HG03060 (cell line): Measurements from ENCODE around the gene PNKP.

ENCODE experiments used
- ATAC-seq: cut with Tn5 transposase; IDR thresholded peaks from one replicate; pipeline ENCODE4 v1.9.1; 2021; ENCODE audit warnings: low read depth, moderate number of reproducible peaks; ENCODE audit not compliant: unreplicated experiment

The PNKP gene

DNA sequence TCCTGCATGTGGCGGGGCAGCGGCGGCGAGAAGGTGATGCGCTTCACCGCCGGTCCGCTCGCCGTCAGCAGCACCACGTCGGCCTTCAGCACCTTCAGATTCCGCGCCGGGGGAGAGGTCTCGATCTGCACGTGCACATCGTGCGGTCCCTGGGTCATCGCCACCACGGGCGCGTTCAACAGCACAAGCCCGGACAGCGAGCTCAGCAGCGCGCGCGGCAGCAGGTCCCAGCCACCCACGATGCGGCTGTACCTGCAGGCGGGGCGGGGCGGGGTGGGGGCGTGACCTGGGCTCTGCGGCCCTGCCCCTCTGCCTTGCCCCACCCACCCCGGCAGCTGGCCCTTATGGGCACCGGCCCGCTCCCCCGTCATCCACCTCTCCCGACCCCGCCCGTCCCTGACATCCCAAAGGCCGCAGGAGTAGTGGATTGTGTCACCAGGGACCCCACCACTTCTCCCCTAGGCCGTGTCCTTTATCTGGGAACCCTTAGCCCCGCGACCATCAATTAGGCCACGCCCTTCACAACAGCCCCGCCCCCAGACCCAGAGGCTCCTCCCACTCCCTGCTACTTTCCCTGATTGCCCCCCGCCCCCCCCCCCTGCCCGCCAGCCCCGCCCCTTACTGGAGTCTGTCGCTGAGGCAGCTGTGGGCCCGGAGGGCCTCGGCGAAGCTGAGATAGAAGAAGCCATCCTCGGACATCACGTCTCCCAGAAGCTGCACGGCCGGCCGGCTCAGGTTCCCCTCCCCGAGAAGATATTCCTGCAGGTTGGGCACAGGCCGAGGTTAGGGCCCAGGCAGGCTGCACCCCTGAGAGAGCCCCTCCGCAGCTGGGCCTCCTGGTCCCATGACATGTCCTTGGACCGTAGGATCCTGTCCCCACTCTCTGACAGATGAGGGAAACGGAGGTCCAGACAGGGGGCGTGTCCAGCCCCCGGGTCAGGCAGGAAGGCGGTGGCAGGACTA, 23.3 kb upstream of the PNKP start:
- ATAC-seq: no peak

DNA sequence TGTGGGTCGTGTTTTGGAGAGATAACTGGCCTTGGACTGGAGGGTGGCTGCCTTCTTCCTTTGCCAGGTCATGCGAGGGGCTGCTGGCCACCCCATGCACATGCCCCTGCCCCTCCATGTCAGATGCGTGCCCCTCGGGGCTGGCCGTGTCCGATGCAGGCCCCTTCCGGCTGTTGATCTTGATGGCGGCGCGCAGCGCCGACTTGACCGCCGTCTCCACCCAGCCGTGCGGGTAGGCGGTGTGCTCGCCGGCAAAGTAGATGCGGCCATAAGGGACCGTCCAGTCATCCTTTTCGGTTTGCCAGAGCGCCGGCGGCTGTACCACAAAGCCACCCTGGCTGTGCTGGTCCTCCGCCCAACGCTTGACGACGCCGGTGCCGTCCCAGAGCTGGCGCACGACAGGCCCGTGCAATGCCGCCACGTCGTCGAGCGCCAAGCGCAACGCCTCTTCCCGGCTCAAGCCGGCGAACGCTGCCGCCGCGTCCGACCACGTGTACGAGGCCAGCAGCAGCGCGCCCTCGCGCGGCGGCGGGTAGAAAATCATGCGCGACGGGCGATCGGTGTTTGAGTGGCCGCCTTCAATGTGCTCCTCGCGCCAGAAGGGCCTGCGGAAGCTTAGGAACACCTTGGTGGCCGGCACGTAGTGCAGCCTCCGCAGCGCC, 22.4 kb upstream of the PNKP start:
- ATAC-seq: no peak

DNA sequence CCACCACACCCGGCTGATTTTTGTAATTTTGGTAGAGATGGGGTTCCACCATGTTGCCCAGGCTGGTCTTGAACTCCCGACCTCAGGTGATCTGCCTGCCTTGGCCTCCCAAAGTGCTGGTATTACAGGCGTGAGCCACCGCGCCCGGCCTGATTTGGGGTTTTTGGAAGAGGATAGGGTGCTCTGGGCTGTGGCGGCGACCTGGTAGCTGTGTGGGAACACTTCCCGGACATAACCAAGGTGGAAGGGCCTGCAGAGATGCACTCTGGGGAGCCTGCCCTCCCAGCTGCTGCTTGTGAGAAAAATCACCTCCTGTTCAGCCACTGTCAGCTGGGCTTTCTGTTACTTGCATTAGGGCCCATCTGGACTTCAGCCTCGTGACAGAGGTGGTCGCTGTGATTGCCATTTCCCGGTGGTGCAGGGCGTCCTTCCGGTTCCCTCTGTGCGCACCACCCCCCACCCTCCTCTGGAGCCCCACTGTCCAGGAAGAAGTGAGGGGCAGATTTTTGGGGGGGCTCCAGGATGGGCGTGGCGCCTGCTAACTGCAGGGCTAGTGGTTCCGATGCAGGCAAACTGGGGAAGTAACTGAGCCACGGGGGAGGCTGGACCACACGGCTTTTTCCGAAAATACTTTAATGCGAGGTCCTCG, 21.8 kb upstream of the PNKP start:
- ATAC-seq: no peak

DNA sequence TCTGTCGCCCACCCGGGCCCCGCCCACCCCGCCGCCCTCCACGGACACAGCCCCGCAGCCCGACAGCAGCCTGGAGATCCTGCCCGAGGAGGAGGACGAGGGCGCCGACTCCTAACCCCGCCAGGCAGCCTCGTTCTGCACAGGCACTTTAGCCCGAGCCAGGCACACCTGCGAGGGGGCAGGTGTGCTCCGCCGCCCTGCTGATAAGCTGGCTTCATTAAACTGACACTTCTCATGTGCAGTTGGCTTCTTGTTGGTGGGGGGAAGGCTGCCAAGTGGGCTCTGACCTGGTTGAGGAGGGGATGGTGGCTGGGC, 21.1 kb upstream of the PNKP start:
- no peak for ATAC-seq

DNA sequence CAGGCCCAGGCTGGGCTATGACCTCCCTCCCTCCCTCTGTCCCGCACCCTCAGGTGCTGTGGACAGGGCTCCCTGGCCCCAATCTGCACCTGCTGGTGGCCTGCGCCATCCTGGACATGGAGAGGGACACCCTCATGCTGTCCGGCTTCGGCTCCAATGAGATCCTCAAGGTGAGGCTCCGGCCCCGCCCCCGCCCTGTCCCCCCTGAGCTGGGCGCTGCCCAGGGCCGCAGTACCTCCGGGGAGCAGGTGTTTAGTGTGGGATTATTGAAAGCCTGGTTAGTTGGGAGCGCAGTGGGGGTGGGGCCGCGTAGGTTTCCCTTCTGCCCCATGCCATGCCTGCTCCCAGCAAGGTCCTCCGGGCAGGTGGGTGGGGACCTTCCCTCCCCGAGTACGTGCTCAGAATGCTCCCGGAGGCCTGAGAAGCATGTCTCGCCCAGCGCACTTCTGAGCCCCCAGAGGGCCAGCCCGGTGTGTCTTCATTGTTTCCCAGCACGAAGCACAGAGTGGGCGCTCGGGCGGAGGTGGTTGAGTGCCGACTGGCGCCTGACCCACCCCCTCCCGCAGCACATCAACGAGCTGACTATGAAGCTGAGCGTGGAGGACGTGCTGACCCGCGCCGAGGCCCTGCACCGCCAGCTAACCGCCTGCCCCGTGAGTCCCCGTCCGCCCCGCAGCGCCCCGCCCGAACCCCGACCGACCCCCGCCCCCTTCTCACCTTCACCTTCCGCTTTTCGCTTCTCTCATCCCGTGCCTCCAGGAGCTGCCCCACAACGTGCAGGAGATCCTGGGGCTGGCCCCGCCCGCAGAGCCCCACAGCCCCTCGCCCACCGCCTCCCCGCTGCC, 20.5 kb upstream of the PNKP start:
- no peak for ATAC-seq

DNA sequence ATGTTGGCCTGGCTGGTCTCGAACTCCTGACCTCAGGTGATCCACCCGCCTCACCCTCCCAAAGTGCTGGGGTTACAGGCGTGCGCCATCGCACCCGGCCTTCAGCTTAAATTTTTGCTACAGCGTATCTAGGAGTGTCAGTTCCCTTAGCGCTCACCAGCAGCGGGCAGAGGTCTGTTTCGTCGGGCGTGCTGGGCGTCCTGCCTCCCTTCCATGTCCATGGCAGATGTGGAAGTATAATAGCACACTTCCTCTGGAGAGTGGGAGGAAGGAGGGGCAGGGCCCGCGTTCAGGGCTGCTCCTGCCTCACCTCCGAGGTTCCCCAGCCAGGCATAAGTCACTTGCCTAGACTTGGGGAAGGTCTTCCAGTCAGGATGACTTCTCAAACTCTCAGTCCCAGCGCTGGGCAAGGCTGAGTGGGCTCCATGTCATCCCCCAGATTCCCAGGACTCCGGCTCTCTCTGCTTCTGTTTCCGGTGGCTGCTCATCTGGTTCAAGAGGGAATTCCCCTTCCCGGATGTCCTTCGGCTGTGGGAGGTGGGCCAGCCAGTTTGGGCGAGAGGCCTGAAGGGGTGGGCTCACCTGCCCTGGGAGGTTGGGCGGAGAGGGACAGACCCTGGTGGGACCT, 19.8 kb upstream of the PNKP start:
- ATAC-seq: no peak

DNA sequence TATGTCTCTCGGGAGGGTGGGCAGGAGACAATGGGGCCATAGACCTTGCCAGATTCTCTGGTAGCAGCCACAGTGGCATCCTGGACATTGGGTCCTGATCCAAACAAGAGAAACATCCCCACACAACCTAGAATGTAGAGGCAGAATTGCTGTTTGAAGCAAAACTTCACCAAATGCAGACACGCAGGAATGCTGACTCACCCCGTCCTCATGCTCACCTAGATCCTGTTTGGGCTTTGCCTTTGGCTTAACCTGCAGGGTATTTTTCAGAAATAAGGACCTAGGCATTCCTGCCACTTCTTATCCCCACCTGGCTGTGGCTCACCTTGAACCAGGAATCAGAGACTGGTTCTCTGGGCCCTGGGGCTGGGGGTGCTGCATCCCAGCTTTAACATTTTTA, 17.4 kb upstream of the PNKP start:
- ATAC-seq: no peak

DNA sequence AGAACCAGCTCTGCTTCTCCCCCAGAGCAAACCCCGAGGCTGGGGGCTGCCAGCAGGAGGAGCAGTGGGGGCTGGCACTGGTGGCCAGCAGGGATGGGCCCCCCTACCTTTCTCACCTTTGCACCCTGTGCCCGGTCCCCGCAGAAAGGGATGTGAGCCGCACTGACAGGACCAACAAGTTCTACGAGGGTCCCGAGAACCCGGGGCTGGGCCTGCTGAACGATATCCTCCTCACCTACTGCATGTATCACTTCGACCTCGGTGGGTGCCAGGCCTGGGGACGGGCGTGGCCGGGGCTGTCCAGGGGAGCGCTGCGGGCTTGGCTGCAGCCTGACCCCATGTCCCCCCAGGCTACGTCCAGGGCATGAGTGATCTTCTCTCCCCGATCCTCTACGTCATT, 16.7 kb upstream of the PNKP start:
- ATAC-seq: no peak

DNA sequence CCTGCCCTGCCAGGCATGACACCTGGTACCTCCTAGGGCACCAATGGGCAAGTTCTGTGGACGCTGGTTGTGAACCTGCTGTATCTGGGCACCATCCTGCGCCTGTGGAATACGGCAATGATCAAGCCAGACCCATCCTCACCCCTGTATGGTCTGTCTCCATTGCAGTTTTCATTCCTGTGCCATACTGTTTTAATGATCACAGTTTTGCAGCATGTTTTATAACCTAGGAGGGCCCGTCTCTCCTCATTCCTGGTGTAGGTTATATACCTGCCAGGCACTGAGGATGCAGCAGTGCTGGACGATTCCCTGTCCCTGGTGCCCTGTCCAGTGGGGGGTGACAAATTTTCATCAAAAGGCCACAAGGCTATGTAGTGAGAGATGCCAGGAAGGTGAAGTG, 15.7 kb upstream of the PNKP start:
- no peak for ATAC-seq

DNA sequence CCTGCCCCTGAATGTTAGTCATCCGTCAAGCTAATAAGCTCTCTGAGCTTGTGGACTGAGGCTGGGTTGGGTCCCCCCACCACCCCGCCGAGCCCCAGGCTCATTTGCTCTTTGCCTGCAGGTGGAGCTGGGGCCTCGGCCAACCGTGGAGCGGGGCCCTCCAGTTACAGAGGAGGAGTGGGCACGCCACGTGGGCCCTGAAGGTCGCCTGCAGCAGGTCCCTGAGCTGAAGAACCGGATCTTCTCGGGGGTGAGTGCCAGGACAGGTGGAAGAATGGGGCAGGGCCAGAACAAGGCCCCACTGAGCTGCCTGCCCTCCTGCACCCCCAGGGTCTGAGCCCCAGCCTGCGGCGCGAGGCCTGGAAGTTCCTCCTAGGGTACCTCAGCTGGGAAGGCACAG, 15.3 kb upstream of the PNKP start:
- ATAC-seq: no peak

DNA sequence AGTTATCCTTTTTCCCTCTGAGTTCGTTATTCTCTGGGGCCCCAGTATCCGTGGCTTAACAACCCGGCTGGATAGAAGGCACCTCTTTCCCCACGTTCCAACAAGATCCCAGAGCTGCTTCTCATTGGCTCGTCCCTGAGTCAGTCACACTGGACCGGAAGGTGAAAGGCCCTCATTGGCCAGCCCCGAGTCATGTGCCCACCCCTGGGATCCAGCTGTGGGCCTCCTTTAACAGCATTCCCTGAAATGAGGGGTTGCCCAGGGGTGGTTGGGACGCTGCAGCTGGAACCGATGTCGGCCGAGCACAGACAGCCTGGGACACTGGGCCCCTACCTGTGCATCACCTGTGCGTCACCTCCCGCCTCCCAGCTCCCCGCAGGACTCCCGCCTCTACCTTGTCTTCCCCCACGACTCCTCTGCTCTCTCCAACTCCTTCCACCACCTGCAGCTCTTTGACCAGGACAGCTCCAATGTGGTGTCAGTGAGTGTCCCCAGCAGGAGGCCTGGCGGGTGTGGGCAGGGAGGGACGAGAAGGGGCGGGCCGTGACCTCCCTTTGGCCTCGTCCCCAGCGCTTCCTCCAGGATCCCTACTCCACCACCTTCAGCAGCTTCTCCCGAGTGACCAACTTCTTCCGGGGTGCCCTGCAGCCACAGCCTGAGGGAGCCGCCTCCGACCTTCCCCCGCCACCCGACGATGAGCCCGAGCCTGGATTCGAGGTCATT, 14.5 kb upstream of the PNKP start:
- ATAC-seq: no peak

DNA sequence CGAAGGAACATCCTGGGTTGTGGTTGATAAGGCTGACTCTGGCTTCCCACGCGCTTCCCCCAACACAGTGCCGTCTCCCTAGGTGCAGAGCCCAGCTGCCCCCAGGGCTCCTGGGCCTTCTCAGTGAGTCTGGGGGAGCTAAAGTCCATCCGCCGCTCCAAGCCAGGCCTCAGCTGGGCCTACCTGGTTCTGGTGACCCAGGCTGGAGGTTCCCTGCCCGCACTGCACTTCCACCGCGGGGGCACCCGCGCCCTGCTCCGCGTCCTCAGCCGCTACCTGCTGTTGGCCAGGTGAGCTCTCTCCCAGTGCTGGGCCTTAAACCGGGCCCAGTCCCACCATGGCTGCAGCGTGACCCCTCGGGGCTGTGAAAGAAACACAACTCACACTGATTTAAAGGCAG, 13.8 kb upstream of the PNKP start:
- no peak for ATAC-seq

DNA sequence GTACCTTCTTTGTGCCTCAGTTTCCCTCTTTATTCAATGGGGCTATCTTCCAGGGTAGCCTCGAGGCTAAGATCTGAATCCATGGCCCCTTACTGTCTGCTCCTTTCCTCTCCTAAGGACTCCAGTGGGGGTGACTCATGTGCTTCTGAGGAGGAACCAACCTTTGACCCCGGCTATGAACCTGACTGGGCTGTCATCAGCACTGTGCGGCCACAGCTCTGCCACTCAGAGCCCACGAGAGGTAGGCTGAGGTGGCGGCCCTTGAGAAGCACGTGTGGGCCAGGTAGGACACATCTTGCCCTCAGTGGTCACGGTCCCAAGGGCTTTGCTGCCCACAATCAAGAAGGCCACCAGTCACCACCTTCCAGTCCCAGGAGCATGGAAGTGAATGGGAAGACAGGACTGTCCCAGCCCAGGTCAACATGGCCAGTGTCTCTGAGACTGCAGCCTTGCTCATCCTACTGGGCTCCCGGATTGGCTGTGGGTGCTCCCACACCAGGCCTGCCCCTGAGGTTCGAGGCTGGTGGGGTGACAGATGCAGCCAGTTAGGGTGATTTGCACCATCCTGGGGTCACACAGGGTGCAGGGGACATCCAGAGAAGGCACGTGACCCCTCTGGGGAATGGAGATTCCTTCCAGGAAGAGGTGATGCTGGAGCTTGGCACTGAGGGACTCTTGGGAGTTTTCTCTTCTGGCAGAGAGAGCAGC, 12.9 kb upstream of the PNKP start:
- no peak for ATAC-seq

DNA sequence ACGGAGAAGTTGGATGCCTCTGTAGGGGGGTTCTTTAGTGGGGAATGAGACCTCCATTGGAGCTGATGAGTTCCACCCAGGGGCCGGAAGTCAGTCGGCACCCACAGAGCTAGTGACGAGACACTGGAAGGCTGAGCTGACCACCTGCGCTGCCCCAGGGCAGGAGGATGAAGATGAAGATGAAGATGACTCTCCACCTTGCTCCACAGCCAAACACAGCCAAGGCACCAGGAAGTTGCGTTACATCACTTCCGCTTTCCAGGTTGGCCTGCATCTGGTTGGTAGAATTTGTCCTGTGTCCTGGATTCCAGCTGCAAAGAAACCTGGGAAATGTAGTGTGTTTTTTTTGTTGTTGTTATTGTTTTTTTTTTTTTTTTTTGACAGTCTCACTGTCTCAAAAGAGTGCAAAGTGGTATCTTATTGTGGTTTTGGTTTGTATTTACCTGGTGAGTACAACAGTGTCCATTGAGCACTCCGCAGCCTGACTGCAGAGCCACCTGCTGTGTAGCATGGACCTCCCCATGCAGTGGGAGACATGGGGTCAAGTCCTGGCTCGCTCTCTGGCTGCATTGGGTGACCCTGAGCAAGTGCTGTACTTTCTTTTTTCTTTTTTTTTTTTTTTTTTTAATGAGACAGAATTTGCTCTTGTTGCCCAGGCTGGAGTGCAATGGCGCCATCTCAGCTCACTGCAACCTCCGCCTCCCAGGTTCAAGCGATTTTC, 12.0 kb upstream of the PNKP start:
- no peak for ATAC-seq

DNA sequence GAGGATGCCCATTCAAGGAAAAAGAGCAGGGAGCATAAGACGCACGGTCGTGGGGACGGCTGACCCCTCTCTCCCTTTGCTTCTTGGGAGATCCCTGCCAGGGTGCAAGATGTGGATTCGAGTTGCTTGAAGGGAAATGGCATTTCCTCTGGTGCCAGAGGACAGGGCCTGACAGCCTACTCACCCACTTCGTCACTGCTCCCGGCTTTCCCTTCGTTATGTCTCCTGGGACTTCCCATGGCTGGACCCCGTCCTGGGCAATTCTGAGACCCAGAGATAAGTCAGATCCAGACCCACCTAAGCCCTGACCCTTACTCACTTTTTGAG, 11.3 kb upstream of the PNKP start:
- ATAC-seq: no peak

DNA sequence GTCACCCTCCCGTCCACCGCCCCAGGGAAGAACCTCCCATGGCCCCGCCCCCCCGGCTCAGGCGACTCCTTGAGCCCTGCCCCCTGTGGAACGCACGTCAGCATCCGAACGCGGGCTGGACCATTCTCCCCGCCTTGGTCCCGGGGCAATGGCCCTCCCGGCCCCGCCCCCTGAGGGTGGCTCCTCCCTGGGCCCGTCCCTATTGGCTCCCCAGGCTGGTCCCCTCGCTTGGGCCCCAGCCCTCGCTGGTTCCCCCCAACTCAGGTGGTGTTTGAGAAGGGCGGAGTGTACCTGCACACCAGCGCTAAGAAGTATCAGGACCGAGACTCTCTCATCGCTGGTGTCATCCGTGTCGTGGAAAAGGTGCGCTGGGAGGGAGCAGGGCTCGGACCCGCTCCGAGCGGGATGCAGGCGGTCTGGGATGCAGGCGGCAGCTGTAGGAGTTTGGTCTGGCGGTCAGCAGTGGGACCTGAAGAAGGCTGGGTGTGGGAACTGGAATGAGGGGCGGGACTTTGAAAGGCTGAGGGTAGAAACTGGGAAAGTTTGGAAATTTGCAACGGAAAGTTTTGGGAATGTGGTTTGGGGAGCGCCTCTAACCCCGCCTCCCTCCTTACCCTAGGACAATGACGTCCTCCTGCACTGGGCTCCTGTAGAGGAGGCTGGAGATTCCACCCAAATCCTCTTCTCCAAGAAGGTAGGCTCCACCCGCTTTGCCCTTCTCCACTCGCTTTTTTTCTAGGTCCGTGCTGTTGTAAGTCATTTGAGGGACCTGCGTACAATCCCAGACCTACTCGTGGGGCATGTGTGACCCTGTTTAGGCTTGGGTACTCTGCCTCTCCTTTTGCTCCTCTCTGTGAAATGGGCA, 10.7 kb upstream of the PNKP start:
- ATAC-seq: peak; percentile 16

DNA sequence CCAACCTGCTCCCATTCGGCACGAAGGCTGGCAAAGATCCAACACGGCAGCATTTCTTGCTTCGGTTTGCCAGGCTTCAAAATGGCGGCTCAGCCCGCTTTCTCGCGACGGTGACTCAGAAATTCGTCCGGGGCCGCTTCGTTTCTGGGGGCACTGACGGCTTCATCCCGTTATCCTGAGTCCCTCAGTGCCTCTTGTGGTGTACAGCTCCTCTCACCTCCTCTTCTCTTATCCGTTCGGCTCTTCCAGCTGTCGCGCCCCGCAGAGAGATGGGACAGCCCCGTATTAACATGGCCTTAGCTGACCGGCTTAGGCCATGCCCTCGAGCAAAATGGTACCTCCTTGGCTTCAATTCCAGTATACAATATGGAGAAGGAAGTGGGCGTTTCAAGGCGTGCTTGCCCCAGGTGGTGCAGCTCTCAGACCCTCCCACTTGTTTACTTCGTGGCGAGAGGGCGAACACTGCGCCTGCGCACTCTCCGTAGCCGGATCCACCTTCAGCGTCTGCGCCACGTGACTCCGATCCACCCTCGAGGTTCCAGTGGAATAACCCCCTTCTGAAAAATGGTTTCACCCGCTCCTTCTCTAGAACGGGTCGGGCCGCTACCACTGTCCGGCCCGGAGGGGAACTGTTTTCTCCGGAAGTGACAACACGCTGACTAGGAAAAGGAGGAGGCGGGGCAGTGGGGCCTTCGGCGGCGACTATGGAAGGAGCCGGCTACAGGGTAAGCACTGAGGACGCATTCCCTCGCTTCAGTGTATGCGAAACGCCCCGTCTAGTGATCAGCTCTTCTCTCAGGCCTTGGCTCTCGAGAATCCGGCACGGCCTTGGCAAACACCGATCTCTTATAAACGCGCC, 9.9 kb upstream of the PNKP start, which contains the start of the genes AKT1S1 and TBC1D17:
TSS of gene AKT1S1 (minus strand) at position 336 of the 859 bp plus-strand sequence. CDS start 4,060 bp downstream, outside the sequence.
TSS of gene TBC1D17 (plus strand) at position 683 of the 859 bp plus-strand sequence. CDS start at position 705, 22 bp downstream.
- ATAC-seq: peak; percentile 60
